Effector memory CD4-positive, alpha-beta T cell (primary cell): ENCODE data around the gene PTPMT1.
A peak's percentile ranks its signal among the peaks of the same experiment; 100 is the strongest.
"Not testable (repeated sequence)": the region's sequence is repeated elsewhere in the genome, so short reads cannot be mapped to it uniquely, and the experiment has no call there.

ENCODE experiments used
- DNase-seq, 3 donors: peaks; one replicate each; pipeline ENCODE4 v3.0.0-alpha.2; 2020
- H3K27ac ChIP-seq: 2 replicates; pipeline ENCODE4 v1.7.0; 2013; ENCODE audit warnings: mild to moderate bottlenecking, low read length, moderate library complexity; ENCODE audit not compliant: insufficient read depth, poor library complexity, severe bottlenecking
- H3K27me3 ChIP-seq: replicated peaks from 2 replicates; pipeline ENCODE4 v1.7.0; 2013; ENCODE audit warnings: mild to moderate bottlenecking, low read length; ENCODE audit not compliant: insufficient read depth, control insufficient read depth, poor library complexity, severe bottlenecking
- H3K36me3 ChIP-seq: 2 replicates; pipeline ENCODE4 v1.7.0; 2013; ENCODE audit warnings: mild to moderate bottlenecking, low read length, moderate library complexity; ENCODE audit not compliant: control insufficient read depth, insufficient read depth
- H3K4me1 ChIP-seq: 2 replicates; pipeline ENCODE4 v1.7.0; 2013; ENCODE audit warnings: low read length, mild to moderate bottlenecking; ENCODE audit not compliant: control insufficient read depth, insufficient read depth, poor library complexity, severe bottlenecking
- H3K4me3 ChIP-seq: 2 replicates; pipeline ENCODE4 v1.7.0; 2013; ENCODE audit warnings: low read length, low read depth, mild to moderate bottlenecking; ENCODE audit not compliant: insufficient read depth, poor library complexity, severe bottlenecking
- H3K9me3 ChIP-seq: 2 replicates; pipeline ENCODE4 v1.7.0; 2013; ENCODE audit warnings: mild to moderate bottlenecking, low read length, moderate library complexity; ENCODE audit not compliant: control insufficient read depth
- total RNA-seq, 3 donors: gene quantifications; one replicate each; lab custom pipeline; 2026; lab: John Stamatoyannopoulos, UW

The PTPMT1 gene, protein sequence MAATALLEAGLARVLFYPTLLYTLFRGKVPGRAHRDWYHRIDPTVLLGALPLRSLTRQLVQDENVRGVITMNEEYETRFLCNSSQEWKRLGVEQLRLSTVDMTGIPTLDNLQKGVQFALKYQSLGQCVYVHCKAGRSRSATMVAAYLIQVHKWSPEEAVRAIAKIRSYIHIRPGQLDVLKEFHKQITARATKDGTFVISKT
- 3.4 to 5.2 (median 4.3) reads per million in 3 donors for total RNA-seq

DNA sequence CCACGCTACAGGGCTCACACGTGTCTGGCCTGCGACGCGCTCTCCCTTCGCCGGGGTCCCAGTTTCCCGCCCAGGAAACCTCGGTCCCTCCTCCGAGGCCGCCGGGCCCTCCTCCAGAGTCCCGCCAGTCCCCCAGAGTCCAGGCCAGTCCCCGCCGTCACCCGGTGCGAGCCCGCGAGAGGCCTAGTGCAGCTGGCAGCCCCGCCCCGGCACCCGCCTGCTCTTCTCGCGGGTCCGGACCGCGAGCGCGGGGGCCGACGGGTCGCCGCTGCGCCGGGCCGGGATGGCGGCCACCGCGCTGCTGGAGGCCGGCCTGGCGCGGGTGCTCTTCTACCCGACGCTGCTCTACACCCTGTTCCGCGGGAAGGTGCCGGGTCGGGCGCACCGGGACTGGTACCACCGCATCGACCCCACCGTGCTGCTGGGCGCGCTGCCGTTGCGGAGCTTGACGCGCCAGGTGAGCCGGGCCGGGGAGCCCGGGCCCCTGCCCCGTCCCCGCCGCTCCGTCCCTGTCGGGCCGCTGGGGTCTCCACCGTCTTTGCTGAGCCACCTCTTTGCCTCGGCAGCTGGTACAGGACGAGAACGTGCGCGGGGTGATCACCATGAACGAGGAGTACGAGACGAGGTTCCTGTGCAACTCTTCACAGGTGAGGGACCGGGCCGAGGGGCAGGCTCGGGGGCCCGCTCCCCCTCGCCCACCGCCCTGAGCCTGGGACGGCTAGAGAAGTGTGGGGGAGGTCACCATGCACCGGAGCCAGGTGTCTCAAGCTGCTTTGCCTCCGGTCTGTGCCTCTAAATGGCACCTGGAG is at the start of gene PTPMT1:
PTPMT1 (plus strand) TSS at position 260 of the 809 bp plus-strand sequence; CDS start at position 284, 24 bp downstream.
- peak; percentile 28 to 34 (median 31) for DNase-seq
- no peaks in the 10 kb centered on the region for H3K27me3 ChIP-seq
- peak within 1 kb of the TSS; percentile 72 for H3K27ac ChIP-seq
- H3K4me1 ChIP-seq = peaks cover 16% of the 10 kb centered on the region
- H3K4me3 ChIP-seq = peak within 1 kb of the TSS; percentile 92
- no peaks in the 10 kb centered on the region for H3K9me3 ChIP-seq
- H3K36me3 ChIP-seq = peaks cover 6% of the 10 kb centered on the region

DNA sequence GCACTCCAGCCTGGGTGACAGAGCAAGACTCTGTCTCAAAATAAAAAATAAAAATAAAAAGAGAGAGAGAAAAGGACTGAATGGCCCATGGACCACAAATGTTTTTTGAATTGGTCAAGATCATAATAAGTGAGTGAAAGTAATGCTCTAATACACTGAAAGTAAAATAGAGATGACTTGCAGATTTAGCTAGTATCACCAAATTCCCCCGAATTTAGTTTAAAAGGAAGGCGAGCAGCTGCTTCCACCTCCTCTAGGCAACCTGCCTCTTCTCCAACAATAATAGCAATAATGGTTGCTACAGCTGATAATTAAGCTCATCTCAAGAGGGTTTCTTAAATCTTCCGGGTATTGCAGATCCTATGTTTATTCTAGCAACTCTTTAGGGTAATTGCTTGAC is 49.2 kb upstream of the PTPMT1 start:
- H3K4me1 ChIP-seq = peaks cover 49% of the 10 kb centered on the region
- no peak for DNase-seq
- H3K27ac ChIP-seq = no peak overlapping the region
- H3K4me3 ChIP-seq = no peak overlapping the region
- no peaks in the 10 kb centered on the region for H3K9me3 ChIP-seq
- no peaks in the 10 kb centered on the region for H3K27me3 ChIP-seq
- H3K36me3 ChIP-seq = peaks cover 4% of the 10 kb centered on the region

- Histone ChIP-seq H3K27ac (no peak overlapping the region), H3K27me3 (no peaks in the 10 kb centered on the region), H3K9me3 (no peaks in the 10 kb centered on the region), H3K36me3 (peaks cover 4% of the 10 kb centered on the region), H3K4me1 (peaks cover 43% of the 10 kb centered on the region), H3K4me3 (no peak overlapping the region)
- DNase-seq = no peak
These were observed 48.2 kb upstream of the PTPMT1 start for GRCh38 chr11:47516984-47517853.

DNA sequence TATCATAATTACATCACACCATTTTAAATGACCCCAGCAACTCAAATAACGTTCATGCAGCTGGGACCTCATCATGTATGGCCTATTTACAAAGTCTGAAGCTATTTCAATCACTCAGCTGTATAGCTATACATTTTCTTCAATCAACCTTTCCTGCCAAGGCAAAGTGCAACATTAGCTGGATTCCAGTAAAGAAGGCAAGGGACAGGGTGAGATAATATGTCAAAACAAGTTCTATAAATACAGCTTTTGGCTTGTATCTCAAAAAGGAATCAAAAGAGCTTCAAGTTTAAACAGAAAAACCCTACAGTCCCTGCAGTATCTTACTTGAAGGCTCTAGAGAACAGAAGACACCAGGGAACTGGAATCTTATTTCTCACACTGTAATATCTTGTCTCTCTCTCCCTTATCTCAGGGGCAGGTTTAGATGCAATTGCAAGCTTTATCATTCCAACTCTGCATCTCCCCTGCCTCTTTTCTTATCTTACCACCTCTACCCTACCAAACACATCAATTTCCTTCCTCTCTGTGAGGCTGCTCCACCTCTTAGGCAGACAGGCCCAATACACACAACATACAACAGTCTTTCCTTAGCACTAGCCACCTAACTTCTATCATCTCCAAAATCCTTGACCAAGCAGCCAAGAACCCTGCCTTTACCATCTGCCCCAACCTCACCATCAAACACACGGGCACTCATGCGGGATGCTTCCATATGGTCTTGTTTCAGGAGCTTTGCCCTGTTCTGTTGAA is 47.0 kb upstream of the PTPMT1 start:
- Histone ChIP-seq H3K4me3 (no peak overlapping the region), H3K4me1 (peaks cover 47% of the 10 kb centered on the region), H3K9me3 (no peaks in the 10 kb centered on the region), H3K36me3 (peaks cover 4% of the 10 kb centered on the region), H3K27ac (no peak overlapping the region), H3K27me3 (no peaks in the 10 kb centered on the region)
- DNase-seq = no peak

DNA sequence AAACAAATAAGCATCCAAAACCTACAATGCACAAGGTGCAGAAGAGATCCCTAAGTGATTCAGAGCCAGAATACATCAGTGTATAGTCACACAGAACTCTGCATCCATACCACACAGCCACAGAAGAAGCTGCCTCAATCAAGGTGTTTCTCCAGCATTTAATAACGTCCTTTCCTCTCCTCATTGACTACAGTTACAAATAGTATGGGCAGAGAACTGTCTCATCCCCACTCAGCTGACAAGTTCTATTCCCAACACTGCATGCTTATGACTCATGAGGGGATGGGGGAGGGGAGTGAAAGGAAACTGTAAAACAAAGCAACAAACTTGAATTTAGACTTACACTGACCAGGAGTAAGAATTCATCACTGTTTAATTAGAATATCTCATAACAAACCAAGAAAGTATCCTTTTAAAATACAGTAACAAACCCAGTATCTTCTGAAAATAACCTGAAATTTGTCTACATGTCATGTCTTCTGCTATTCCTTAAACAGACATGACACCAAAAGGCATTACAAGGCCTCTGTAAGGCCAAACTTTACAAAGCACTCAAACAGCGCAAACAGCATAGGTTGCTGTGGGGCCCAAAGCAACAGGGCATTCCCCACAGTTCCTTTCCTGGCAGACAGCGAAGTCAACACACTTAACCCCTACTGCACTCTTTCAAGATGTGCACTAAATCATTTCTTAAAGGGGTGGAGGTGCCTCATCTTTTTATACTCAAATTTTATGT is 41.7 kb upstream of the PTPMT1 start:
- Histone ChIP-seq H3K4me3 (no peak overlapping the region), H3K4me1 (peaks cover 27% of the 10 kb centered on the region), H3K9me3 (no peaks in the 10 kb centered on the region), H3K27me3 (no peaks in the 10 kb centered on the region), H3K27ac (peak overlapping the region; percentile 57), H3K36me3 (peaks cover 4% of the 10 kb centered on the region)
- DNase-seq = peak in 2 of 3 donors; percentile 4 to 19

- H3K27ac ChIP-seq = peak overlapping the region; percentile 57
- DNase-seq = no peak
- H3K27me3 ChIP-seq = no peaks in the 10 kb centered on the region
- H3K36me3 ChIP-seq = peaks cover 4% of the 10 kb centered on the region
- no peaks in the 10 kb centered on the region for H3K9me3 ChIP-seq
- peak overlapping the region; percentile 8 for H3K4me3 ChIP-seq
- peaks cover 22% of the 10 kb centered on the region for H3K4me1 ChIP-seq
These were observed 41.0 kb upstream of the PTPMT1 start for GRCh38 chr11:47524291-47524874.

GRCh38 chr11:47526032-47526431 is 39.4 kb upstream of the PTPMT1 start:
- H3K9me3 ChIP-seq, H3K27ac ChIP-seq, H3K27me3 ChIP-seq, H3K36me3 ChIP-seq, H3K4me3 ChIP-seq, DNase-seq: not testable (repeated sequence)
- peaks cover 18% of the 10 kb centered on the region for H3K4me1 ChIP-seq

DNA sequence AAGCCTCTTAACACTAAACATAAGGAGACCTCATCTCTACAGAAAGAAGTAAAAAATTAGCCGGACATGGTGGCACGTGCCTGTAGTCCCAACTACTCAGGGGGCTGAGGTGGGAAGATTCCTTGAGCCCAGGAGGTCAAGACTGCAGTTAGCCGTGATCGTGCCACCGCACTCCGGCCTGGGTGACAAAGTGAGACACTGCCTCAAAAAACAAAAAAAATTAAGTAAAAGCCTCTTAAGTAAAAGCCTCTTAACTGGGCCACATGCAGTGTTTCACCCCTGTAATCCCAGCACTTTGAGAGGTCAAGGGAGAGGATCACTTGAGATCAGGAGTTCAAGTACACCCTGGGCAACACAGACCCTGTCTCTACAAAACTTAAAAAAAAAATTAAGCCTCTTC is 38.2 kb upstream of the PTPMT1 start:
- H3K27me3 ChIP-seq = no peaks in the 10 kb centered on the region
- peaks cover 19% of the 10 kb centered on the region for H3K4me1 ChIP-seq
- no peak overlapping the region for H3K4me3 ChIP-seq
- peaks cover 4% of the 10 kb centered on the region for H3K36me3 ChIP-seq
- no peak for DNase-seq
- no peak overlapping the region for H3K27ac ChIP-seq
- no peaks in the 10 kb centered on the region for H3K9me3 ChIP-seq

GRCh38 chr11:47529951-47530350 is 35.4 kb upstream of the PTPMT1 start:
- Histone ChIP-seq H3K4me1 (peaks cover 7% of the 10 kb centered on the region), H3K36me3 (peaks cover 4% of the 10 kb centered on the region), H3K27ac (no peak overlapping the region), H3K4me3 (no peak overlapping the region), H3K27me3 (no peaks in the 10 kb centered on the region), H3K9me3 (no peaks in the 10 kb centered on the region)
- no peak for DNase-seq
